ENCODE measurements around the gene SPAG16. TPM values are rescaled to one million over a fixed set of nuclear protein-coding genes. Genes with fewer than 3 reads are reported as not detected.

The SPAG16 gene
- total RNA-seq, 1 donor from 2014 or later: 7.6 TPM

DNA sequence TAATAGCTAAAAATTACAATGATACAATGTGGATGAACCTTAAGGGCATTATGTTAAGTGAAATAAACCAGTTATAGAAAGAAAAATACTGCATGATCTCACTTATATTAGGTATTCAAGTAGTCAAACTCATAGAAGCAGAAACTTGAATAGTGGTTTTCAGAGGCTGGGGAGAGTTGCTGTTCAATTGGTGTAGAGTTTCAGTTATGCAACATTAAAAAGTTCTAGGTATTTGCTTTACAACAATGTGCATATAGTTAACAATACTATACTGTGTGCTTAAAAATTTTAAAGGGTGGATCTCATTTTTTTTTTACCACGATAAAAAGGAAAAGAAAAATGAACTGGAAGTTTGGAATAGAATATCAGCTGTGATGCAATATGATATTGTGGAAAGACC lies 479.1 kb downstream of the SPAG16 start:
- no peaks in the 10 kb centered on the region for H3K4me1 ChIP-seq
- no peak overlapping the region for H3K27ac ChIP-seq
- TF ChIP-seq CTCF (IDR thresholded peaks at IDR 0.05): no peak
- H3K4me3 ChIP-seq: no peak overlapping the region
- no peaks in the 10 kb centered on the region for H3K9me3 ChIP-seq
- no peaks in the 10 kb centered on the region for H3K36me3 ChIP-seq
- H3K27me3 ChIP-seq: no peaks in the 10 kb centered on the region
- intact Hi-C loops (cut with DNase I): no loop called here
- no peak for DNase-seq (ENCODE audit: low spot score in 2 of 2)

- Histone ChIP-seq H3K27ac (no peak overlapping the region), H3K9me3 (no peaks in the 10 kb centered on the region), H3K4me1 (no peaks in the 10 kb centered on the region), H3K27me3 (no peaks in the 10 kb centered on the region), H3K4me3 (no peak overlapping the region), H3K36me3 (no peaks in the 10 kb centered on the region)
- DNase-seq (ENCODE audit: low spot score in 2 of 2): no peak
- TF ChIP-seq CTCF (IDR thresholded peaks at IDR 0.05): no peak
- intact Hi-C loops (cut with DNase I): no loop called here
Observed at GRCh38 chr2:213763963-213764362, 479.7 kb downstream of the SPAG16 start.

DNA sequence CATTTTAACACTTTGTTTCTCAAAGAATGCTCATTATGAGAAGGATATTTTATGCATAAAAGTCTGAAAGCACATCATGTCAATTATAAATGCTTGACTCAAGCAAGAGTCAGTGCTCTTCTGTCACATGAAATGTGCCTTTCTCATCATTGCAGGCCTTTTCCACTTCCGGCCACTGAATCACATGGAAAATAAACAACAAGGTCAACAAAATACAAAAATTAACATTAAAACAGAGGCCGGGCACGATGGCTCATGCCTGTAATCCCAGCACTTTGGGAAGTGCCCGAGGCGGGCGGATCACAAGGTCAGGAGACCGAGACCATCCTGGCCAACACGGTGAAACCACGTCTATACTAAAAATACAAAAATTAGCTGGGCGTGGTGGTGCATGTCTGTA lies 480.6 kb downstream of the SPAG16 start:
- Histone ChIP-seq H3K4me1 (no peaks in the 10 kb centered on the region), H3K36me3 (no peaks in the 10 kb centered on the region), H3K9me3 (no peaks in the 10 kb centered on the region), H3K27ac (no peak overlapping the region), H3K4me3 (no peak overlapping the region), H3K27me3 (no peaks in the 10 kb centered on the region)
- intact Hi-C loops (cut with DNase I): no loop called here
- no peak for DNase-seq (ENCODE audit: low spot score in 2 of 2)
- TF ChIP-seq CTCF (IDR thresholded peaks at IDR 0.05): no peak

- Histone ChIP-seq H3K36me3 (no peaks in the 10 kb centered on the region), H3K4me1 (no peaks in the 10 kb centered on the region), H3K27ac (no peak overlapping the region), H3K9me3 (no peaks in the 10 kb centered on the region), H3K4me3 (no peak overlapping the region), H3K27me3 (no peaks in the 10 kb centered on the region)
- TF ChIP-seq CTCF (IDR thresholded peaks at IDR 0.05): no peak
- DNase-seq (ENCODE audit: low spot score in 2 of 2): no peak
- intact Hi-C loops (cut with DNase I): no loop called here
Observed at GRCh38 chr2:213766062-213766461, 481.8 kb downstream of the SPAG16 start.

- intact Hi-C loops (cut with DNase I): no loop called here
- no peak overlapping the region for H3K4me3 ChIP-seq
- no peaks in the 10 kb centered on the region for H3K9me3 ChIP-seq
- no peak overlapping the region for H3K27ac ChIP-seq
- DNase-seq (ENCODE audit: low spot score in 2 of 2): no peak
- H3K4me1 ChIP-seq: no peaks in the 10 kb centered on the region
- no peaks in the 10 kb centered on the region for H3K36me3 ChIP-seq
- TF ChIP-seq CTCF (IDR thresholded peaks at IDR 0.05): no peak
- no peaks in the 10 kb centered on the region for H3K27me3 ChIP-seq
Observed at GRCh38 chr2:213766465-213766901, 482.2 kb downstream of the SPAG16 start.

DNA sequence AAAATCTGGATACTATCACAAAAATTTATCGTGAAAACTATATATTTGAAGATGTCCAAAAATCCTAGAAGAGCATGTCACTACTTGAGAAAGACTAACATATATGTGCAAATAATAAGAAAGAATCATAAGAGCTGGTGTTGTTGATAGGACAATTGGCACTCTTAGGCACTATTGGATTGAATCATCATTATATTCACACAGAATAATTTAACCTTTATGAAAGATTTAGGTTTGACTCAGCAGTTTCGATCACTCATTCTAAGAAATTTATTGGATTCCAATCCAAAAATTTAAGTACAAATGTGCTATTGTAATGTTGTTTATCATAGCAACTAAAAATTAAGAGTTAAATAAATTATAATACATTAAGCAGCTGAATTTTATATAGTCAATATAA lies 503.6 kb downstream of the SPAG16 start:
- intact Hi-C loops (cut with DNase I): no loop called here
- Histone ChIP-seq H3K4me1 (no peaks in the 10 kb centered on the region), H3K36me3 (no peaks in the 10 kb centered on the region), H3K27ac (no peak overlapping the region), H3K27me3 (no peaks in the 10 kb centered on the region), H3K4me3 (no peak overlapping the region), H3K9me3 (no peaks in the 10 kb centered on the region)
- no peak for DNase-seq (ENCODE audit: low spot score in 2 of 2)
- no peak for TF ChIP-seq CTCF (IDR thresholded peaks at IDR 0.05)
